Neural cell (in vitro differentiated cells): ENCODE measurements around the gene GPC5.

Experiments
- EP300 ChIP-seq: fragments of 450-650 bp; conservative IDR thresholded peaks from 2 replicates; pipeline ENCODE4 v1.6.1; 2014; ENCODE audit warnings: antibody characterized with exemption, mild to moderate bottlenecking, moderate library complexity; ENCODE audit not compliant: poor library complexity, severe bottlenecking
- EZH2 ChIP-seq: fragments of 200-600, 300-800 bp; shearing (Covaris generic), sonication (generic); IDR thresholded peaks from 2 replicates; pipeline ENCODE4 v1.6.1; 2014; ENCODE audit warnings: antibody characterized with exemption, low read length, borderline replicate concordance, mild to moderate bottlenecking; ENCODE audit not compliant: insufficient read depth, poor library complexity, severe bottlenecking
- POLR2AphosphoS5 ChIP-seq: IDR thresholded peaks from 2 replicates; pipeline ENCODE4 v1.6.1; 2012
- SMC3 ChIP-seq: fragments of 450-650 bp; conservative IDR thresholded peaks from 2 replicates; pipeline ENCODE4 v1.6.1; 2014; ENCODE audit warnings: antibody characterized with exemption, mild to moderate bottlenecking, moderate library complexity; ENCODE audit not compliant: poor library complexity
- TAF1 ChIP-seq: IDR thresholded peaks from 2 replicates; pipeline ENCODE4 v1.6.1; 2012; ENCODE audit warnings: low read depth
- TF ChIP-seq, protein P1 (sequence below): fragments of 450-650 bp; IDR thresholded peaks from 2 replicates; pipeline ENCODE4 v1.5.1; 2014; ENCODE audit warnings: antibody characterized with exemption, mild to moderate bottlenecking, moderate library complexity; ENCODE audit not compliant: poor library complexity, severe bottlenecking

DNA sequence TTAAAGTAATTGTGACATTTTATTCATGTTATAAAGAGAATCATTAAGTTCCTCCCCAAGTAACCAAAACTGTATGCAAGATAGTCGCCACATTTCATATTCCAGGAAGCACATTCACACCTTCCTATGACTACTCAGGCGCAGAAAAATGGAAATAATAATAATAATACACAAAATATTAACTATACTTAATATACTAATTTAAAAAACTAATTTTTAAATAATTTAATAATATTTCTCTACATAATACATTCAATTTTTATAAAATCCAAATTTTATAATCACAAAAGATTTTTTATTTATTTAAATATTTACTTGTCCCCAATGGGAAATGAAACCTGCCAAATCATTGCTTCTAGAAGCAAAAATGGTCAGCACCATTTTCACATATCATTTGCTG lies 1030.8 kb downstream of the GPC5 start:
- TF ChIP-seq SMC3: no peak
- TF ChIP-seq, protein P1, sequence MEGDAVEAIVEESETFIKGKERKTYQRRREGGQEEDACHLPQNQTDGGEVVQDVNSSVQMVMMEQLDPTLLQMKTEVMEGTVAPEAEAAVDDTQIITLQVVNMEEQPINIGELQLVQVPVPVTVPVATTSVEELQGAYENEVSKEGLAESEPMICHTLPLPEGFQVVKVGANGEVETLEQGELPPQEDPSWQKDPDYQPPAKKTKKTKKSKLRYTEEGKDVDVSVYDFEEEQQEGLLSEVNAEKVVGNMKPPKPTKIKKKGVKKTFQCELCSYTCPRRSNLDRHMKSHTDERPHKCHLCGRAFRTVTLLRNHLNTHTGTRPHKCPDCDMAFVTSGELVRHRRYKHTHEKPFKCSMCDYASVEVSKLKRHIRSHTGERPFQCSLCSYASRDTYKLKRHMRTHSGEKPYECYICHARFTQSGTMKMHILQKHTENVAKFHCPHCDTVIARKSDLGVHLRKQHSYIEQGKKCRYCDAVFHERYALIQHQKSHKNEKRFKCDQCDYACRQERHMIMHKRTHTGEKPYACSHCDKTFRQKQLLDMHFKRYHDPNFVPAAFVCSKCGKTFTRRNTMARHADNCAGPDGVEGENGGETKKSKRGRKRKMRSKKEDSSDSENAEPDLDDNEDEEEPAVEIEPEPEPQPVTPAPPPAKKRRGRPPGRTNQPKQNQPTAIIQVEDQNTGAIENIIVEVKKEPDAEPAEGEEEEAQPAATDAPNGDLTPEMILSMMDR: no peak
- no peak for TF ChIP-seq POLR2AphosphoS5
- TF ChIP-seq EP300: no peak
- TF ChIP-seq TAF1: no peak
- no peak for TF ChIP-seq EZH2
